Neuronal stem cell (in vitro differentiated cells): ENCODE data around the gene SLC12A3.
A peak's percentile ranks its signal among the peaks of the same experiment; 100 is the strongest.

Experiments
- DNase-seq: peaks from one replicate; pipeline ENCODE4 v3.0.0-alpha.2; 2013; ENCODE audit warnings: low spot score
- H2AFZ ChIP-seq: one replicate; pipeline ENCODE4 v1.6.1; 2013; ENCODE audit warnings: mild to moderate bottlenecking, low read length, inconsistent platforms
- H2AK5ac ChIP-seq: 2 replicates; pipeline ENCODE4 v1.6.1; 2013; ENCODE audit warnings: low read depth, mild to moderate bottlenecking, inconsistent platforms, low read length, moderate library complexity, mixed read lengths
- H2BK120ac ChIP-seq: 2 replicates; pipeline ENCODE4 v1.6.1; 2013; ENCODE audit warnings: low read depth, mild to moderate bottlenecking, inconsistent platforms, low read length, moderate library complexity, mixed read lengths
- H2BK12ac ChIP-seq: one replicate; pipeline ENCODE4 v1.6.1; 2013; ENCODE audit warnings: low read length, inconsistent platforms
- H2BK15ac ChIP-seq: 2 replicates; pipeline ENCODE4 v1.6.1; 2013; ENCODE audit warnings: mild to moderate bottlenecking, low read length, inconsistent platforms, mixed read lengths
- H2BK5ac ChIP-seq: one replicate; pipeline ENCODE4 v1.6.1; 2013; ENCODE audit warnings: inconsistent platforms, mild to moderate bottlenecking, low read length, moderate library complexity
- H3K14ac ChIP-seq: one replicate; pipeline ENCODE4 v1.6.1; 2013; ENCODE audit warnings: low read length, inconsistent platforms
- H3K18ac ChIP-seq: 2 replicates; pipeline ENCODE4 v1.6.1; 2013; ENCODE audit warnings: low read length, inconsistent platforms
- H3K23ac ChIP-seq: 2 replicates; pipeline ENCODE4 v1.6.1; 2013; ENCODE audit warnings: low read depth, mild to moderate bottlenecking, mixed read lengths, low read length, inconsistent platforms; ENCODE audit not compliant: poor library complexity
- H3K27ac ChIP-seq: replicated peaks from 3 replicates; pipeline ENCODE4 v1.5.1; 2013; ENCODE audit warnings: low read length, inconsistent platforms
- H3K27me3 ChIP-seq, 3 experiments: 2 replicates each; pipeline ENCODE4 v1.6.1; 2013; ENCODE audit warnings: low read length in 3 of 3, mild to moderate bottlenecking in 2 of 3, inconsistent platforms in 1 of 3, low read depth in 1 of 3, mixed read lengths in 1 of 3, moderate library complexity in 1 of 3; ENCODE audit not compliant: control insufficient read depth in 3 of 3, insufficient read depth in 3 of 3
- H3K36me3 ChIP-seq, 2 donors: replicated peaks in 1 of 2; 2 replicates each; pipeline ENCODE4 v1.6.1; 2013; ENCODE audit warnings: low read length in 2 of 2; ENCODE audit not compliant: control insufficient read depth in 2 of 2, insufficient read depth in 2 of 2
- H3K4ac ChIP-seq: 2 replicates; pipeline ENCODE4 v1.6.1; 2013; ENCODE audit warnings: inconsistent platforms, mild to moderate bottlenecking, low read length, moderate library complexity
- H3K4me1 ChIP-seq, 2 donors: 1 replicate in 1 of 2; 2 replicates in 1 of 2; pipeline ENCODE4 v1.6.1; 2013; ENCODE audit warnings: low read length in 2 of 2, low read depth in 1 of 2; ENCODE audit not compliant: control insufficient read depth in 2 of 2, insufficient read depth in 1 of 2
- H3K4me2 ChIP-seq: one replicate; pipeline ENCODE4 v1.6.1; 2013; ENCODE audit warnings: mild to moderate bottlenecking, low read length, inconsistent platforms; ENCODE audit not compliant: insufficient read depth, poor library complexity, severe bottlenecking
- H3K4me3 ChIP-seq, 2 donors: 2 replicates each; pipeline ENCODE4 v1.5.1; 2013; ENCODE audit warnings: low read length in 2 of 2, mild to moderate bottlenecking in 2 of 2, inconsistent platforms in 1 of 2, moderate library complexity in 1 of 2
- H3K79me1 ChIP-seq: one replicate; pipeline ENCODE4 v1.6.1; 2013; ENCODE audit warnings: low read depth, mild to moderate bottlenecking, inconsistent platforms, low read length, moderate library complexity
- H3K9ac ChIP-seq: one replicate; pipeline ENCODE4 v1.6.1; 2013; ENCODE audit warnings: mild to moderate bottlenecking, low read depth, low read length, inconsistent platforms; ENCODE audit not compliant: poor library complexity
- H3K9me3 ChIP-seq, 2 donors: replicated peaks in 1 of 2; 2 replicates each; pipeline versions ENCODE3 to v1.6.1; 2013; ENCODE audit warnings: low read length in 2 of 2, mild to moderate bottlenecking in 2 of 2, inconsistent platforms in 1 of 2, low read depth in 1 of 2, mixed read lengths in 1 of 2, moderate library complexity in 1 of 2; ENCODE audit not compliant: control insufficient read depth in 2 of 2, insufficient read depth in 1 of 2
- H4K8ac ChIP-seq: one replicate; pipeline ENCODE4 v1.6.1; 2013; ENCODE audit warnings: low read depth, mild to moderate bottlenecking, inconsistent platforms, low read length, moderate library complexity
- H4K91ac ChIP-seq: one replicate; pipeline ENCODE4 v1.6.1; 2013; ENCODE audit warnings: low read length, low read depth, mild to moderate bottlenecking, inconsistent platforms; ENCODE audit not compliant: poor library complexity
- WGBS, 2 donors: extraction: QIAGEN DNeasy Blood & Tissue Kit; methylation state at CpG; one replicate each; pipeline ENCODE4 v1.1.7; 2013; ENCODE audit warnings: missing lambda C conversion rate in 2 of 2, mixed read lengths in 1 of 2; ENCODE audit not compliant: insufficient read length in 2 of 2, insufficient replicate concordance in 1 of 2; ENCODE audit errors: extremely low coverage in 2 of 2; 5-methylcytosine and 5-hydroxymethylcytosine counted together

SLC12A3 gene

DNA sequence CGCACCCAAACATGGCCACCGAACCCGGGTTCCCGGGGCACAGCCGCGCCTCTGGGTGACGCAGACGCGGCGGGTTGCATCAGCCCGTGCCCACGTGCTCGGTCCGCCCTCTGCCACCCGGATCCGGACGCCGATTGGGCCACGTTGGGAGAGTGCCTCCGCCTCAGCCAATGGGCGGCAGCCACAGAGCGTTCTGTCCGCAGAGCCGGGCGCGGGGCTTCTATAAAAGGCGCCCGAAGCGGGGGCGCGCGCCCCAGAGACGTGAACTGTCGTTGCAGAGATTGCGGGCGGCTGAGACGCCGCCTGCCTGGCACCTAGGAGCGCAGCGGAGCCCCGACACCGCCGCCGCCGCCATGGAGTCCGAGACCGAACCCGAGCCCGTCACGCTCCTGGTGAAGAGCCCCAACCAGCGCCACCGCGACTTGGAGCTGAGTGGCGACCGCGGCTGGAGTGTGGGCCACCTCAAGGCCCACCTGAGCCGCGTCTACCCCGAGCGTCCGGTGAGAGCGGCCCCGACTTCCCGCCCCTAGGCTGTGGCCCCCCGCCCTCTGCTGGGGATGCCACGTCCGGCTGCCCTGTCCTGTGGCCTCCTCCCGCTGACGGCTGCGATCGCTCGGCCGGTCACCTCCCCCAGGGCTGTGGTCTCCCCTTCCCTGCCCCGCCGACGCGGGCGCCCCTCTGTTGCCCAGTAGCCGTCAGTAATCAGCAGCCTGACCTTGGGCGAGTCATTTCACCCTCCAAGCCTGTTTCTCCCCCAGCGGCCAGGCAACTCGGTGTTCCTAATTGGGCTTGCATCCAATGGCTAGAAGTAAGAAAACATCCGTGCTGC is 67.1 kb downstream of the SLC12A3 start, which contains the start of gene HERPUD1:
TSS of gene HERPUD1 (plus strand) at position 251 of the 829 bp plus-strand sequence. CDS start at position 354, 103 bp downstream.
- Histone ChIP-seq H3K4me1 (peaks cover 15 to 16% of the 10 kb centered on the region in 2 donors), H3K23ac (peak within 1 kb of the TSS; percentile 96), H4K91ac (no peak within 1 kb of the TSS), H3K14ac (peak within 1 kb of the TSS; percentile 9), H3K4me3 (peak within 1 kb of the TSS; percentile 83 to 92), H3K36me3 (peaks cover 2 to 23% of the 10 kb centered on the region in 2 donors), H3K18ac (peak within 1 kb of the TSS; percentile 98), H2BK5ac (peak within 1 kb of the TSS; percentile 93), H2AK5ac (peak within 1 kb of the TSS; percentile 96), H3K27ac (peak within 1 kb of the TSS; percentile 62), H3K27me3 (no peaks in the 10 kb centered on the region), H3K4me2 (peak within 1 kb of the TSS; percentile 99), H3K9ac (peak within 1 kb of the TSS; percentile 89), H2AFZ (peak within 1 kb of the TSS; percentile 97), H2BK12ac (no peak within 1 kb of the TSS), H2BK120ac (peak within 1 kb of the TSS; percentile 52), H3K9me3 (no peaks in the 10 kb centered on the region), H3K4ac (peak within 1 kb of the TSS; percentile 1), H2BK15ac (peak within 1 kb of the TSS; percentile 95), H3K79me1 (peaks cover 8% of the 10 kb centered on the region), H4K8ac (peak within 1 kb of the TSS; percentile 83)
- no CpG with 5 or more reads among the region's 83 CpGs for WGBS, 2 donors
- DNase-seq, result peak; percentile 94

DNA sequence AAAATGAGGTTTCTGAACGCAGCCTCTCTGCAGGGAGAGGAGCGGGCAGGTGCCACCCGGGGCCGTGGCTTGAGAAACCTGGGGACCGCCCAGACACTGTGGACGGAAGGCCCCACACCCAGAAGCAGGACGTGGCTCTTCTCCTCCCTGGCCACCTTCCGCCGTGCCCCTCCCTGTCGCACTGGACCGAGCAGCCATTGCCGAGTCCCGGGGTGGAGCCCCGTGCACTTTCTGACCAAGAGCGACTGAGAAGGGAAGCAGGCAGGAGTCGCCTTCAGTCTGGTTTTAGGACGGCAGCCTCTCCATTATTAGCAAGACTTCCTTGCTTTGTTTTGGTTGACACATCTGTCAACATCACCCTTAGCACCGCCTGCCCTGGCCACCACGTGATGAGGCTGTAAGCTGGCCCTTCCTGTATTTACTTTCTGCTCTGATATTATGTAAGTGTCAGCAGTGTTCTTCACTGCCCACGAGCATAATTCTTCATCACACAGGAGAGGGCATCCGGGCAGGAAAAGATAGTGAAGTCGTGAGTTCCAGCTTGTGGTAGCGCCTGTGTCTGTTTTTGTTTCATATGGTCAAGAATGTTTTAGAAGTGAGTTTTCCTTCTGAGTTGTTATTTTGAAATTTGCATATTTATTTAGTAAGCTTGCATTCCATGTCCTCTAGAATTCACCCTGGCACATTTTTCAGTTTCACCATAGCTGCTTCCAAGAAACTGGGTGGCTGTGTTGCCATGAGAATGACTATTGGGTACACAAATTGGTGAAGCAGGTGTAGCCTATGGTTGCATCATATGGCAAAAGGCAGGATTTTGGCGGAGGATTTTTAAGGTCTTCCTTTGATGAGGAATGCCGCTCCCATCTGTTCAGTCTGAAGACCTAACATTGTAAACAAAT is 68.0 kb downstream of the SLC12A3 start:
- H3K27me3 ChIP-seq, result no peaks in the 10 kb centered on the region
- H2BK120ac ChIP-seq, result no peak overlapping the region
- H3K4ac ChIP-seq, result no peak overlapping the region
- DNase-seq, result peak; percentile 45
- H3K27ac ChIP-seq, result no peak overlapping the region
- H3K79me1 ChIP-seq, result peaks cover 8% of the 10 kb centered on the region
- no peak overlapping the region for H2BK15ac ChIP-seq
- no peak overlapping the region for H4K91ac ChIP-seq
- peaks cover 3 to 32% of the 10 kb centered on the region in 2 donors for H3K36me3 ChIP-seq
- H3K14ac ChIP-seq, result no peak overlapping the region
- WGBS, 2 donors, result no CpG with 5 or more reads among the region's 25 CpGs
- H3K9ac ChIP-seq, result peak overlapping the region; percentile 89
- peak overlapping the region; percentile 93 for H2BK5ac ChIP-seq
- H2AK5ac ChIP-seq, result peak overlapping the region; percentile 83
- no peaks in the 10 kb centered on the region for H3K9me3 ChIP-seq
- no peak overlapping the region for H2BK12ac ChIP-seq
- H3K23ac ChIP-seq, result peak overlapping the region; percentile 96
- H3K4me2 ChIP-seq, result peak overlapping the region; percentile 99
- no peak overlapping the region for H4K8ac ChIP-seq
- peak overlapping the region; percentile 83 to 92 for H3K4me3 ChIP-seq
- H3K18ac ChIP-seq, result peak overlapping the region; percentile 98
- peaks cover 15 to 16% of the 10 kb centered on the region in 2 donors for H3K4me1 ChIP-seq
- peak overlapping the region; percentile 97 for H2AFZ ChIP-seq

GRCh38 chr16:56933828-56934598 is 69.0 kb downstream of the SLC12A3 start:
- DNase-seq, result no peak
- Histone ChIP-seq H3K79me1 (peaks cover 8% of the 10 kb centered on the region), H3K27me3 (no peaks in the 10 kb centered on the region), H2BK5ac (no peak overlapping the region), H4K8ac (no peak overlapping the region), H2AFZ (no peak overlapping the region), H2BK120ac (no peak overlapping the region), H3K4ac (no peak overlapping the region), H3K18ac (no peak overlapping the region), H3K9me3 (no peaks in the 10 kb centered on the region), H2BK12ac (no peak overlapping the region), H3K14ac (no peak overlapping the region), H3K9ac (no peak overlapping the region), H3K36me3 (peaks cover 8 to 41% of the 10 kb centered on the region in 2 donors), H3K4me3 (peak overlapping the region in 1 of 2 donors; percentile 83), H2BK15ac (no peak overlapping the region), H3K23ac (no peak overlapping the region), H3K27ac (no peak overlapping the region), H3K4me2 (no peak overlapping the region), H4K91ac (no peak overlapping the region), H2AK5ac (no peak overlapping the region), H3K4me1 (peaks cover 15 to 16% of the 10 kb centered on the region in 2 donors)
- WGBS, 2 donors, result 100% methylated on average over 1 of the region's 8 CpGs; no CpG with 5 or more reads in 1 of the 2 donors
